Ovary (tissue), 3 donors: Measurements from ENCODE around the gene GREB1L.

Experiments used
- EP300 ChIP-seq: sonication (generic); formaldehyde crosslinking; IDR thresholded peaks from one replicate; pipeline ENCODE4 v1.6.1; 2017; ENCODE audit warnings: antibody characterized with exemption
- POLR2A ChIP-seq: fragments of 450-650 bp; IDR thresholded peaks from one replicate; pipeline ENCODE4 v1.6.1; 2017; ENCODE audit warnings: antibody characterized with exemption, mild to moderate bottlenecking, moderate library complexity
- TF ChIP-seq, protein P1 (sequence below), 3 donors: fragments of 450-650 bp in 2 of 3; fragments of 200-600 bp in 1 of 3; IDR thresholded peaks; one replicate each; pipeline versions ENCODE4 v1.5.1 to v1.8.0; 2016 to 2022; ENCODE audit warnings: antibody characterized with exemption in 3 of 3, mild to moderate bottlenecking in 1 of 3
- donor health status: DM: no; HTN: no; CAD: no.

DNA sequence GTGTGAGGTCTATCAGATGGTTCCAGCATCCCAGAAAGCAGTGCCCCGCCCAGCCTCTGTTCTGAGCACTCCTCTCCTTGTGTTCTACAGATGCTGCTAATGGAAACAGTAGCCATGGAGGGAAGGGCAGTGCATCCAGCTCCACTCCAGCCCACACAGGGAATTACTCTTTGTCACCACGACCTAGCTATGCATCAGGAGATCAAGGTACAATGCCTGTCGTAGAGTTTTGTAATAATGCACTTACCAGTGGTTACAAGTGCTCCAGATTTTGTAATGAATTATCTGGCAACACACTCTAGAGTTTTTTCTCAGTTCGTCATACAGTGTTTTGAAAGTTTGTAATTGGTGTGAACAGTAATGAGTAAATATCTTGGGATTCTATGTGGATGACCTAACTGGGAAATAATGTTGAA is 197.4 kb downstream of the GREB1L start:
- TF ChIP-seq, protein P1, sequence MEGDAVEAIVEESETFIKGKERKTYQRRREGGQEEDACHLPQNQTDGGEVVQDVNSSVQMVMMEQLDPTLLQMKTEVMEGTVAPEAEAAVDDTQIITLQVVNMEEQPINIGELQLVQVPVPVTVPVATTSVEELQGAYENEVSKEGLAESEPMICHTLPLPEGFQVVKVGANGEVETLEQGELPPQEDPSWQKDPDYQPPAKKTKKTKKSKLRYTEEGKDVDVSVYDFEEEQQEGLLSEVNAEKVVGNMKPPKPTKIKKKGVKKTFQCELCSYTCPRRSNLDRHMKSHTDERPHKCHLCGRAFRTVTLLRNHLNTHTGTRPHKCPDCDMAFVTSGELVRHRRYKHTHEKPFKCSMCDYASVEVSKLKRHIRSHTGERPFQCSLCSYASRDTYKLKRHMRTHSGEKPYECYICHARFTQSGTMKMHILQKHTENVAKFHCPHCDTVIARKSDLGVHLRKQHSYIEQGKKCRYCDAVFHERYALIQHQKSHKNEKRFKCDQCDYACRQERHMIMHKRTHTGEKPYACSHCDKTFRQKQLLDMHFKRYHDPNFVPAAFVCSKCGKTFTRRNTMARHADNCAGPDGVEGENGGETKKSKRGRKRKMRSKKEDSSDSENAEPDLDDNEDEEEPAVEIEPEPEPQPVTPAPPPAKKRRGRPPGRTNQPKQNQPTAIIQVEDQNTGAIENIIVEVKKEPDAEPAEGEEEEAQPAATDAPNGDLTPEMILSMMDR (IDR thresholded peaks at IDR 0.05) = no peak
- TF ChIP-seq POLR2A (no peak), EP300 (no peak)
